ENCODE results near the gene UNC79. TPM values are rescaled to one million over a fixed set of nuclear protein-coding genes. Genes with fewer than 3 reads are reported as not detected.

The UNC79 gene
- total RNA-seq, 1 donor = under 0.01 TPM

GRCh38 chr14:93733231-93733630 lies 302.5 kb downstream of the UNC79 start:
- no peak overlapping the region for H3K4me3 ChIP-seq (ENCODE audit: low read depth, low read length)
- no peak for DNase-seq (ENCODE audit: low read depth)
- no peak for TF ChIP-seq CTCF (IDR thresholded peaks at IDR 0.05; ENCODE audit: insufficient read depth, low read depth, low read length)

GRCh38 chr14:93733631-93734030 lies 302.9 kb downstream of the UNC79 start:
- TF ChIP-seq CTCF (IDR thresholded peaks at IDR 0.05; ENCODE audit: insufficient read depth, low read depth, low read length) = no peak
- no peak for DNase-seq (ENCODE audit: low read depth)
- no peak overlapping the region for H3K4me3 ChIP-seq (ENCODE audit: low read depth, low read length)

- DNase-seq (ENCODE audit: low read depth) = no peak
- TF ChIP-seq CTCF (IDR thresholded peaks at IDR 0.05; ENCODE audit: insufficient read depth, low read depth, low read length) = no peak
Measured at GRCh38 chr14:93734086-93734822, 303.5 kb downstream of the UNC79 start.

GRCh38 chr14:93735206-93735605 lies 304.5 kb downstream of the UNC79 start:
- no peak for DNase-seq (ENCODE audit: low read depth)
- no peak for TF ChIP-seq CTCF (IDR thresholded peaks at IDR 0.05; ENCODE audit: insufficient read depth, low read depth, low read length)
- H3K4me3 ChIP-seq (ENCODE audit: low read depth, low read length) = no peak overlapping the region

More at GRCh38 chr14:93734086-93734822, 303.5 kb downstream of the UNC79 start:
- H3K4me3 ChIP-seq (ENCODE audit: low read depth, low read length) = no peak overlapping the region

GRCh38 chr14:93736378-93737014 lies 305.8 kb downstream of the UNC79 start:
- no peak for TF ChIP-seq CTCF (IDR thresholded peaks at IDR 0.05; ENCODE audit: insufficient read depth, low read depth, low read length)
- DNase-seq (ENCODE audit: low read depth) = no peak

GRCh38 chr14:93737634-93738033 lies 306.9 kb downstream of the UNC79 start:
- DNase-seq (ENCODE audit: low read depth) = no peak
- no peak for TF ChIP-seq CTCF (IDR thresholded peaks at IDR 0.05; ENCODE audit: insufficient read depth, low read depth, low read length)
- no peak overlapping the region for H3K4me3 ChIP-seq (ENCODE audit: low read depth, low read length)

More at GRCh38 chr14:93736378-93737014, 305.8 kb downstream of the UNC79 start:
- no peak overlapping the region for H3K4me3 ChIP-seq (ENCODE audit: low read depth, low read length)

All from fibroblast of villous mesenchyme (primary cell).